NCI-H460 (cell line): ENCODE results near the gene PTGDR. TPM values are rescaled to one million over a fixed set of nuclear protein-coding genes. Genes with fewer than 3 reads are reported as not detected.

ENCODE experiments used
- DNase-seq: peaks from one replicate; pipeline ENCODE4 v3.0.0-alpha.2; 2016; ENCODE audit warnings: low read depth; ENCODE audit errors: extremely low read depth
- polyA plus RNA-seq: library from polyadenylated mRNA; depleted of rRNA; stranded (reverse); fragments of >200 nt; gene quantifications from 2 replicates; pipeline ENCODE4 v1.2.3, GENCODE V29; 2014; cell fraction: nucleus; rRNA removed
- total RNA-seq: library from RNA; depleted of rRNA; stranded (reverse); fragments of >200 nt; shearing (Covaris generic); gene quantifications from 2 replicates; pipeline ENCODE4 v1.2.3, GENCODE V29; 2014; rRNA removed

PTGDR gene
- not detected in 2 replicates for total RNA-seq
- 0.10 TPM in 1 of 2 replicates, not detected in the other for polyA plus RNA-seq

GRCh38 chr14:52267501-52268278, at the start of gene PTGDR:
Gene PTGDR, plus strand, starts transcription at chr14:52267698. Its CDS starts 117 bp downstream, at chr14:52267815.
- DNase-seq = no peak

- no peak for DNase-seq
Measured at GRCh38 chr14:52219488-52220084, 47.9 kb upstream of the PTGDR start.

- DNase-seq = no peak
Measured at GRCh38 chr14:52220924-52221811, 46.3 kb upstream of the PTGDR start.

GRCh38 chr14:52222901-52223300, 44.6 kb upstream of the PTGDR start:
- DNase-seq = no peak

GRCh38 chr14:52227619-52228222, 39.8 kb upstream of the PTGDR start:
- DNase-seq = no peak

GRCh38 chr14:52233693-52234092, 33.8 kb upstream of the PTGDR start:
- DNase-seq = no peak

GRCh38 chr14:52235434-52235833, 32.1 kb upstream of the PTGDR start:
- DNase-seq = no peak

GRCh38 chr14:52235866-52236510, 31.5 kb upstream of the PTGDR start:
- no peak for DNase-seq

- no peak for DNase-seq
Measured at GRCh38 chr14:52238682-52239081, 28.8 kb upstream of the PTGDR start.

GRCh38 chr14:52240623-52241022, 26.9 kb upstream of the PTGDR start:
- DNase-seq = no peak

- no peak for DNase-seq
Measured at GRCh38 chr14:52241087-52241793, 26.3 kb upstream of the PTGDR start.

GRCh38 chr14:52244328-52244727, 23.2 kb upstream of the PTGDR start:
- DNase-seq = no peak

- DNase-seq = no peak
Measured at GRCh38 chr14:52244997-52245396, 22.5 kb upstream of the PTGDR start.

GRCh38 chr14:52248057-52248456, 19.4 kb upstream of the PTGDR start:
- DNase-seq = no peak

- DNase-seq = no peak
Measured at GRCh38 chr14:52251724-52252123, 15.8 kb upstream of the PTGDR start.

- DNase-seq = no peak
Measured at GRCh38 chr14:52253503-52253902, 14.0 kb upstream of the PTGDR start.

GRCh38 chr14:52254086-52254485, 13.4 kb upstream of the PTGDR start:
- no peak for DNase-seq

GRCh38 chr14:52258783-52259182, 8.7 kb upstream of the PTGDR start:
- no peak for DNase-seq

- DNase-seq = no peak
Measured at GRCh38 chr14:52259434-52259833, 8.1 kb upstream of the PTGDR start.

- no peak for DNase-seq
Measured at GRCh38 chr14:52262600-52262999, 4.9 kb upstream of the PTGDR start.
